HUDEP-2 (cell line): ENCODE results near the gene RRM1.
A peak's percentile ranks its signal among the peaks of the same experiment; 100 is the strongest.
"Not testable (repeated sequence)": the region's sequence is repeated elsewhere in the genome, so short reads cannot be mapped to it uniquely, and the experiment has no call there.

Source experiments
- DNase-seq, 76 experiments: peaks; one replicate each; lab custom pipeline; 2025; ENCODE audit not compliant: unreplicated experiment in 76 of 76; lab: John Stamatoyannopoulos, UW

The RRM1 gene

GRCh38 chr11:4127357-4127756 is 32.8 kb downstream of the RRM1 start:
- no peak for DNase-seq

GRCh38 chr11:4130219-4130618 is 35.6 kb downstream of the RRM1 start:
- not testable (repeated sequence) for DNase-seq

- no peak for DNase-seq
These were observed 40.2 kb downstream of the RRM1 start for GRCh38 chr11:4134806-4135205.

GRCh38 chr11:4138497-4138896 is 43.9 kb downstream of the RRM1 start:
- no peak for DNase-seq

- DNase-seq, result no peak
These were observed 45.6 kb downstream of the RRM1 start for GRCh38 chr11:4140067-4140636.

- DNase-seq, result peak in 4 of 76 experiments; percentile 1 to 9 (median 8)
These were observed 51.6 kb downstream of the RRM1 start for GRCh38 chr11:4146070-4146771.

- DNase-seq, result no peak
These were observed 52.1 kb downstream of the RRM1 start for GRCh38 chr11:4146772-4147098.

GRCh38 chr11:4154503-4154902 is 59.9 kb downstream of the RRM1 start:
- DNase-seq, result no peak

GRCh38 chr11:4156571-4156970 is 62.0 kb downstream of the RRM1 start:
- DNase-seq, result no peak

GRCh38 chr11:4158818-4159217 is 64.2 kb downstream of the RRM1 start:
- DNase-seq, result not testable (repeated sequence)

GRCh38 chr11:4161305-4161704 is 66.7 kb downstream of the RRM1 start:
- no peak for DNase-seq

GRCh38 chr11:4164884-4165590 is 70.4 kb downstream of the RRM1 start:
- DNase-seq, result no peak

- DNase-seq, result no peak
These were observed 72.7 kb downstream of the RRM1 start for GRCh38 chr11:4167292-4167691.

- DNase-seq, result no peak
These were observed 73.2 kb downstream of the RRM1 start for GRCh38 chr11:4167758-4168157.

GRCh38 chr11:4175620-4176350 is 81.2 kb downstream of the RRM1 start:
- peak in 2 of 76 experiments; percentile 3 to 4 for DNase-seq

GRCh38 chr11:4178813-4179662 is 84.4 kb downstream of the RRM1 start:
- DNase-seq, result no peak

GRCh38 chr11:4180441-4181183 is 86.0 kb downstream of the RRM1 start:
- no peak for DNase-seq

GRCh38 chr11:4181782-4182721 is 87.5 kb downstream of the RRM1 start:
- DNase-seq, result peak in 66 of 76 experiments; percentile 4 to 80 (median 56)
